ENCODE results near the gene SPON1.

The SPON1 gene

DNA sequence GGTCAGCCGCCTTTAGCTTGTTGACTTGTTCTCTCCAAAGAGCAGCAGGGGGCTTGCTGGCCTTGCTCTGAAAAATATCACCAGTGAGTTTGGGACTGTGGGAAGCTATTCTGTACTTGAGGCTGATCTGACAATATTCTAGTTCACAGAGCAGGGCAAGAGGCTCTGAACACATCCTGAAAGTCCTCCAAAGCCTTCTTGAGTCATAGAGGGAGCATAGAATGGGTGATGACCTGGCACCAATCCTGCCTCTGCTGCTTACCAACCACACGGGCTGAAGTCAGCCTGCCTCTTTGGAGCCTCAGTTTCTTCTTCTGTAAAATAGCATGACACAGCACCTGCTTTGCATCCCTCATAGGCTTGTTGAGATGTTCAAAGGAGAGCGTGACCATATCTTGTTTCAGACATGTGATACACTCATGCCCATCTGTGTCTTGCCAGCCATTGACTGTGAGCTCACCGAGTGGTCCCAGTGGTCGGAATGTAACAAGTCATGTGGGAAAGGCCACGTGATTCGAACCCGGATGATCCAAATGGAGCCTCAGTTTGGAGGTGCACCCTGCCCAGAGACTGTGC is 299.8 kb downstream of the SPON1 start:
- no peak for TF ChIP-seq ZFX (IDR thresholded peaks at IDR 0.05; ENCODE audit: borderline replicate concordance)
- TF ChIP-seq, protein P1, sequence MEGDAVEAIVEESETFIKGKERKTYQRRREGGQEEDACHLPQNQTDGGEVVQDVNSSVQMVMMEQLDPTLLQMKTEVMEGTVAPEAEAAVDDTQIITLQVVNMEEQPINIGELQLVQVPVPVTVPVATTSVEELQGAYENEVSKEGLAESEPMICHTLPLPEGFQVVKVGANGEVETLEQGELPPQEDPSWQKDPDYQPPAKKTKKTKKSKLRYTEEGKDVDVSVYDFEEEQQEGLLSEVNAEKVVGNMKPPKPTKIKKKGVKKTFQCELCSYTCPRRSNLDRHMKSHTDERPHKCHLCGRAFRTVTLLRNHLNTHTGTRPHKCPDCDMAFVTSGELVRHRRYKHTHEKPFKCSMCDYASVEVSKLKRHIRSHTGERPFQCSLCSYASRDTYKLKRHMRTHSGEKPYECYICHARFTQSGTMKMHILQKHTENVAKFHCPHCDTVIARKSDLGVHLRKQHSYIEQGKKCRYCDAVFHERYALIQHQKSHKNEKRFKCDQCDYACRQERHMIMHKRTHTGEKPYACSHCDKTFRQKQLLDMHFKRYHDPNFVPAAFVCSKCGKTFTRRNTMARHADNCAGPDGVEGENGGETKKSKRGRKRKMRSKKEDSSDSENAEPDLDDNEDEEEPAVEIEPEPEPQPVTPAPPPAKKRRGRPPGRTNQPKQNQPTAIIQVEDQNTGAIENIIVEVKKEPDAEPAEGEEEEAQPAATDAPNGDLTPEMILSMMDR (IDR thresholded peaks at IDR 0.05), result no peak
- H3K27ac ChIP-seq, result no peak overlapping the region

DNA sequence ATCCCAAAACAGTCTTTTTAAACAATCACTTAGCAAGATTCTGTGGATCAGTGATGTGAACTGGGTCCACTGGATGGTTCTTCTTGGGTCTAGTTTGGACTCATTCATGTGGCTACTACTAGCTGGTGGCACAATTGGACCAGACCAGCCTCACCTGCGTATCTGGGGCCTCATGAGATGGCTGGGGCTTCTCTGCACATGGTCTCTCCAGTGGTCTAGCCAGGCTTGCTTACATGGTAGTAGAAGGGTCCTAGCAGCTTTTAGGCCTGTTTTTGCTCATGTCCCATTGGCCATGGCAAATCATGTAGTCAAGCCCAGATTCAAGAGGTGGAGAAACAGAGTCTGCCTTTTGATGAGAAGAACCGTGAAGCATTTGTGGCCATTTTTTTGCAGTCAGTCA is 302.4 kb downstream of the SPON1 start:
- H3K27ac ChIP-seq, result no peak overlapping the region
- TF ChIP-seq ZFX (IDR thresholded peaks at IDR 0.05; ENCODE audit: borderline replicate concordance), result no peak
- TF ChIP-seq, protein P1 (IDR thresholded peaks at IDR 0.05), result no peak

DNA sequence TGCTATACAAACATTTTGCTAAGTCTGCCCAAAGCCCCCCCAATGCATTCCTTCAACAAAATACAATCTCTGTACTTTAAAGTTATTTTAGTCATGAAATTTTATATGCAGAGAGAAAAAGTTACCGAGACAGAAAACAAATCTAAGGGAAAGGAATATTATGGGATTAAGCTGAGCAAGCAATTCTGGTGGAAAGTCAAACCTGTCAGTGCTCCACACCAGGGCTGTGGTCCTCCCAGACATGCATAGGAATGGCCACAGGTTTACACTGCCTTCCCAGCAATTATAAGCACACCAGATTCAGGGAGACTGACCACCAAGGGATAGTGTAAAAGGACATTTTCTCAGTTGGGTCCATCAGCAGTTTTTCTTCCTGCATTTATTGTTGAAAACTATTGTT is 304.1 kb downstream of the SPON1 start:
- no peak overlapping the region for H3K27ac ChIP-seq
- TF ChIP-seq ZFX (IDR thresholded peaks at IDR 0.05; ENCODE audit: borderline replicate concordance), result no peak
- TF ChIP-seq, protein P1 (IDR thresholded peaks at IDR 0.05), result no peak

DNA sequence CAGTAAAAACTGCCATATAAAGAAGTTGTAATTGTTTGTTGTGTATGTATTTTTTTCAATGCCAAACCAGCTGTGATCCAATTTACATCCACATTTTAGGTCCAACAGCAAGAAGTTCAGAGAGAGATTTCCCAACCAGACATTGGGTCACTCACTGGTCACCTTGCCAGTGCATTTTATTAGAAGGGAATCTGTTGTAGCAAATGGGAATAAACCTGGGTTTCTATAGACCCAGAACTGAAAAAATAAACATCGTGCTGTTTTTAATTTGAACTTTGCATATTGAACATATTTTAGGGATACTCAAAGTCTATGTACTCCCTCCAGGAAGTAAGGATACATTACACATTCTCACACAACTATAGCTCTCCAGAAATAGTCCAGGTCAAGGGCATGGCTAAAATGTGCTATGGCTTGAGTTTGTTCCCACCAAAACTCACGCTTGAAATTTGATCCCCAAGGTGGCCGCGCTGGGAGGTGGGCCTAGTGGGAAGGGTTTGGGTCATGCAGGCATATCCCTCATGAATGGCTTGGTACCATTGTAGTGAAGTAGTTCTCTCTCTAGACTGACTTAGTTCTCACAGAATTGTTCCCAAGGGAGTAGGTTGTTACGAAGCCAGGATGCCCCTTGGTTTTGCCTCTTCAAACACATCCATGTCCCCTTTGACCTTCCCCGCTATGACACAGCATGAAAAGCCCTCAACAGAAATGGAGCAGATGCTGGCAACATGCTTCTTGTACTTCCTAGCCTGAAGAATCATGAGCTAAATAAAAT is 305.5 kb downstream of the SPON1 start:
- TF ChIP-seq, protein P1 (IDR thresholded peaks at IDR 0.05), result no peak
- no peak overlapping the region for H3K27ac ChIP-seq

DNA sequence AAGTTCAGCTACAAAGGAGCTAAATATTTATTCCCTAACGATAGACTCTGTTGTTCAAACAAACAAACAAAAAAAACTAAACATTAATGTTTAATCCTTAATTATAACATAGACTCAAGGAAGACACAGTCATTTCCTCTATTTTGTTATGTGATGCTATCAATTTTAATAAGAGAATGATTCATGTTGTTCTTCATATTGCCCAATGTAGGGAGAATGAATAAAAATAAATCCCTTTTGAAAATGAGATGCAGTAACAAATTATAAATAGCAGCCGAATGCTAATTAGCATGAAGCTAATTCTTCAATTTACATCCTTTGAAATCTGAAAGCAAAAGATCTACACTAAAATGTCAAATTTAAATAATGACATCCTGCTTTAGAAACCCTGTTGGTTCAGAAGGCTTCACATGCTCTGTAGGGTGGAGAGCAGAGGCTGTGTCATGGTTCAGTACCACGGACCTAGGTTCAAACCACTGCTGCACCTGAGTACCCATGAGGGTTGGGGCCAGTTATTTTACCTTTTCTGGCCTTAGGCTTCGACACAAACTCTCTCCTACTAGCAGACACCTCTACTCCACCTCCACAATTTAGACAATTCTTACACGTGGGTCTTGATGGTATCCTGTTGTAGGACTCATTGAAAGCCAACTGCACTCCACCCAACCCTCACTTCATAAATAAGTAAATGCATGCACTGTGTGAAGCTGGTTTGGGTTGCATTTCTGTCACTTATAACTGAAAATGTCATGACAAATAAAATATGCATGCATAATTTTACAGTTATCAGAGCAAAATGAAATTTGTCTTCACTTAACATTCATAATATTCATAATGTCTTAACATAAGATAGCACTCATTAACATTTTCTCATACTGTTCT is 307.4 kb downstream of the SPON1 start:
- TF ChIP-seq, protein P1 (IDR thresholded peaks at IDR 0.05), result no peak
- no peak for TF ChIP-seq ZFX (IDR thresholded peaks at IDR 0.05; ENCODE audit: borderline replicate concordance)
- H3K27ac ChIP-seq, result no peak overlapping the region

DNA sequence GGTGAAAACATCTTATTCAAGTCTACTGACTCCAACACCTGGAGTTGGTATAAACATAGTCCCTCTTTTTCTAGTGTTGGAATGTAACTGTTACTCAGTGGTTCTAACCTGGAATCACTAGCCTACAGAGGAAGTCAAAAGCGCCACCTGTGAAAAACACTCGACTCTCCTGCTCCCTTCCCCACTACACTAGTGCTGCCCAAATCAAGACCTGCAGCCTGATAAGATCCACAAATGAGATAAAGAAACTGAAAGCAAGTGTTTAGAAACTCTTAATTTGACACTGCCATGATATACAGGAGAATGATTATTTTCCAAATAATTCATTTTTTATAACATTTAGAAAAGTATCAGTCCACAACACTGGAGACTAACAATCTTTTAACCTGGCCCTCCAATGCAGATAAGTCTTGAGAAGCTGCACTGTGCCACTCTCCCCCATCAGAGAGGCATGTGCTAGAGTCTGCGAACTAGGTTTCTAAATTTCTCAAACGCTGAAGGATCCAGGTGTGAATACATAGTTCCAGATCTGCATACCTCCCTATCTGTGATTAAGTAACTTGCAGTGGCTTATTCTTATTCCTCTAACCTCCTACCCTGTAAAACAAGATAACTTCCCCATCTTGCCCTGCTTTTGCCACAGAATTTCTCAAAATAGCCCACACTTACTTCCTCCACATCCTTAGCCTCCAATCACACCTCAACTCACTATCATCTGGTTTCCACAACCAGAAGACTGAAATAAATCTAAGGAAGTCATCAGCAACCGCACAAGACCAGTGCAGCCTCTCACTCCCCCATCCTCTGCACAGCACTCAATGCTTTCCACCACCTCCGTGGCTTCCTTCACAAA is 308.4 kb downstream of the SPON1 start:
- no peak for TF ChIP-seq ZFX (IDR thresholded peaks at IDR 0.05; ENCODE audit: borderline replicate concordance)
- TF ChIP-seq, protein P1 (IDR thresholded peaks at IDR 0.05), result no peak
- H3K27ac ChIP-seq, result no peak overlapping the region
